MCF 10A (cell line): ENCODE data around the gene BNIPL. TPM values are rescaled to one million over a fixed set of nuclear protein-coding genes. Genes with fewer than 3 reads are reported as not detected.

ENCODE experiments used
- Bru-seq: library from RNA; stranded (reverse); fragments of 400-500 nt; gene quantifications from one replicate; lab custom pipeline; 2021; lab: Mats Ljungman, UMichigan
- BruChase-seq, 2 experiments: library from RNA; stranded (reverse); fragments of 400-500 nt; gene quantifications; one replicate each; lab custom pipeline; 2021; lab: Mats Ljungman, UMichigan
- BruUV-seq: library from RNA; stranded (reverse); fragments of 400-500 nt; replicated peaks from 2 replicates; lab custom pipeline; 2021; lab: Mats Ljungman, UMichigan
- CTCF ChIA-PET: fragments of 300-600 bp; sonication (Branson Sonifier 250); formaldehyde crosslinking; extraction: SDS; loops from one replicate; lab custom pipeline; 2021; ENCODE audit warnings: antibody characterized with exemption, inconsistent platforms; lab: Yijun Ruan, JAX
- POLR2A ChIA-PET: fragments of 300-600, 350-650 bp; sonication (Branson Sonifier 250); formaldehyde crosslinking; extraction: SDS; loops from one replicate; lab custom pipeline; 2020; ENCODE audit warnings: antibody characterized with exemption, inconsistent platforms; lab: Yijun Ruan, JAX
- DNase-seq: peaks from one replicate; pipeline ENCODE4 v3.0.0-alpha.2; 2018; ENCODE audit not compliant: unreplicated experiment
- H3K27ac Mint-ChIP-seq: one replicate; pipeline ENCODE4 v1.8.0; 2022; ENCODE audit warnings: mild to moderate bottlenecking, low read depth, mixed read lengths; ENCODE audit not compliant: unreplicated experiment
- H3K27me3 Mint-ChIP-seq: one replicate; pipeline ENCODE4 v1.8.0; 2022; ENCODE audit warnings: mixed read lengths; ENCODE audit not compliant: insufficient read depth, unreplicated experiment
- H3K36me3 Mint-ChIP-seq: one replicate; pipeline ENCODE4 v1.8.0; 2022; ENCODE audit warnings: mild to moderate bottlenecking, moderate library complexity, mixed read lengths; ENCODE audit not compliant: insufficient read depth, unreplicated experiment
- H3K4me1 Mint-ChIP-seq: one replicate; pipeline ENCODE4 v1.8.0; 2022; ENCODE audit warnings: mixed read lengths; ENCODE audit not compliant: insufficient read depth, unreplicated experiment
- H3K4me3 Mint-ChIP-seq: one replicate; pipeline ENCODE4 v1.8.0; 2022; ENCODE audit warnings: mild to moderate bottlenecking, moderate library complexity, mixed read lengths; ENCODE audit not compliant: unreplicated experiment
- H3K9me3 Mint-ChIP-seq: one replicate; pipeline ENCODE4 v1.8.0; 2022; ENCODE audit warnings: mixed read lengths; ENCODE audit not compliant: unreplicated experiment
- intact Hi-C: fragments of 100-400 bp; cut with micrococcal nuclease; formaldehyde crosslinking; loops from 2 replicates; pipeline ENCODE4 v1.14.1; 2022
- long read RNA-seq: library from polyadenylated mRNA; stranded (forward); transcript quantifications from one replicate; pipeline ENCODE4 v2.0.0, GENCODE V29; 2022
- total RNA-seq: library from RNA; stranded (reverse); gene quantifications from 2 replicates; pipeline ENCODE4 v1.2.3, GENCODE V29; 2022
- TF ChIP-seq, protein P1 (sequence below): fragments of 200-600 bp; IDR thresholded peaks from one replicate; pipeline ENCODE4 v1.8.0; 2022; ENCODE audit warnings: antibody characterized with exemption, mild to moderate bottlenecking; ENCODE audit not compliant: unreplicated experiment

Gene BNIPL, protein sequence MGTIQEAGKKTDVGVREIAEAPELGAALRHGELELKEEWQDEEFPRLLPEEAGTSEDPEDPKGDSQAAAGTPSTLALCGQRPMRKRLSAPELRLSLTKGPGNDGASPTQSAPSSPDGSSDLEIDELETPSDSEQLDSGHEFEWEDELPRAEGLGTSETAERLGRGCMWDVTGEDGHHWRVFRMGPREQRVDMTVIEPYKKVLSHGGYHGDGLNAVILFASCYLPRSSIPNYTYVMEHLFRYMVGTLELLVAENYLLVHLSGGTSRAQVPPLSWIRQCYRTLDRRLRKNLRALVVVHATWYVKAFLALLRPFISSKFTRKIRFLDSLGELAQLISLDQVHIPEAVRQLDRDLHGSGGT
- total RNA-seq = 1.2 and 2.3 TPM in 2 replicates
- percentile 39 among the genes with signal in this experiment for Bru-seq, nascent RNA
- percentile 71 among the genes with signal in this experiment for BruChase-seq, experiment 1, labeled RNA remaining after a 6-hour chase
- BruChase-seq, experiment 2, labeled RNA remaining after a 2-hour chase = percentile 55 among the genes with signal in this experiment
- long read RNA-seq, partial matches to known transcripts = 0 of 1 reads
- long read RNA-seq, other reads (novel, unspliced or antisense) = 1 of 1 reads

DNA sequence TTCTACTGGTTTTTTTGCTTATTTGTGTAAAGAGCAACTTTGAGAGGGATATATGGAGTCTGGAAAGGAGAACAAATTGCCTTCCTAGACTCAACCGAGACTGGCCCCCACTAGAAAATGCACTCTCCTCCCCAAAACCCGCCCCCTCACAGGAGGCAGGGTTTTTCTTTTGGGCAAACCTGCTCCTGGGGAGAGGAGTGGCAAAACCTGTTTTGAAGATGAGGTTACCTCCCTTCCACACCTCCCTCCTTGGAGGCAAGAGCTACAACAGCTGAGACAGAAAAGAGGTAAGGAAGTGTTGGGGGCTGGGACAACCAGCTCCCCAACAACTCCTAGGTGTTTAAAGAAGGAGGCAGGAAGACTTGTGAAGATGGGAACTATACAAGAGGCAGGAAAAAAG lies at the start of gene BNIPL:
Gene BNIPL, plus strand, starts transcription at position 231 of the 400 bp plus-strand sequence. Its CDS starts 140 bp downstream, at position 371.
- H3K36me3 Mint-ChIP-seq = peaks cover 30% of the 10 kb centered on the region
- no peaks in the 10 kb centered on the region for H3K9me3 Mint-ChIP-seq
- H3K27me3 Mint-ChIP-seq = no peaks in the 10 kb centered on the region
- no peak for DNase-seq
- no peak within 1 kb of the TSS for H3K27ac Mint-ChIP-seq
- TF ChIP-seq, protein P1, sequence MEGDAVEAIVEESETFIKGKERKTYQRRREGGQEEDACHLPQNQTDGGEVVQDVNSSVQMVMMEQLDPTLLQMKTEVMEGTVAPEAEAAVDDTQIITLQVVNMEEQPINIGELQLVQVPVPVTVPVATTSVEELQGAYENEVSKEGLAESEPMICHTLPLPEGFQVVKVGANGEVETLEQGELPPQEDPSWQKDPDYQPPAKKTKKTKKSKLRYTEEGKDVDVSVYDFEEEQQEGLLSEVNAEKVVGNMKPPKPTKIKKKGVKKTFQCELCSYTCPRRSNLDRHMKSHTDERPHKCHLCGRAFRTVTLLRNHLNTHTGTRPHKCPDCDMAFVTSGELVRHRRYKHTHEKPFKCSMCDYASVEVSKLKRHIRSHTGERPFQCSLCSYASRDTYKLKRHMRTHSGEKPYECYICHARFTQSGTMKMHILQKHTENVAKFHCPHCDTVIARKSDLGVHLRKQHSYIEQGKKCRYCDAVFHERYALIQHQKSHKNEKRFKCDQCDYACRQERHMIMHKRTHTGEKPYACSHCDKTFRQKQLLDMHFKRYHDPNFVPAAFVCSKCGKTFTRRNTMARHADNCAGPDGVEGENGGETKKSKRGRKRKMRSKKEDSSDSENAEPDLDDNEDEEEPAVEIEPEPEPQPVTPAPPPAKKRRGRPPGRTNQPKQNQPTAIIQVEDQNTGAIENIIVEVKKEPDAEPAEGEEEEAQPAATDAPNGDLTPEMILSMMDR = no peak
- intact Hi-C loops = no loop called here
- ChIA-PET POLR2A (interaction anchor here (0.6 to 1.3 kb wide), 3 partner anchors 17 to 22 kb away, joined by 3 to 5 read pairs (median 5); partner anchors contain the start of gene CDC42SE1), CTCF (interaction anchor here (0.8 to 5.5 kb wide), 3 partner anchors 11 to 64 kb away, joined by 3 to 29 read pairs (median 5); partner anchors contain the start of gene MINDY1)
- peaks cover 5% of the 10 kb centered on the region for H3K4me1 Mint-ChIP-seq
- H3K4me3 Mint-ChIP-seq = no peak within 1 kb of the TSS
- no TSS peak for BruUV-seq

DNA sequence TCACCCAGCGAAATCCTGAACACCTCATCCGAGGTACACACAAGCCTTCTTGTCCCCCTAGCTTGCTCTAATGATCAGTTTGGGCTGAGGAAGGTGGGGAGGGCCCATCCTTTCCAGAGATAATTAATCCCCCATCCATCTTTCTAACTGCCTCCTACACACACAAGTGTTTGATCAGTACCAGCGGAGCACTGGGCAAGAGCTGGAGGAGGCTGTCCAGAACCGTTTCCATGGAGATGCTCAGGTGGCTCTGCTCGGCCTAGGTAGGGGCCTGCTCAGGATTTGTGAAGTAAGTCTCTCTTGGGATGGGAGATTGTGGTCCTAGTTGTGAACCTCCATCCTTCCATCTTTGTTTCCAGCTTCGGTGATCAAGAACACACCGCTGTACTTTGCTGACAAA lies 48.5 kb upstream of the BNIPL start:
- Mint-ChIP-seq H3K36me3 (no peaks in the 10 kb centered on the region), H3K27ac (no peak overlapping the region), H3K27me3 (no peaks in the 10 kb centered on the region), H3K4me3 (no peak overlapping the region), H3K9me3 (no peaks in the 10 kb centered on the region), H3K4me1 (peaks cover 8% of the 10 kb centered on the region)
- intact Hi-C loops = no loop called here
- TF ChIP-seq, protein P1 = no peak
- BruUV-seq = no TSS peak
- ChIA-PET CTCF (interaction anchor here (1.6 to 14.2 kb wide), 4 partner anchors 9 to 427 kb away, joined by 6 to 302 read pairs (median 32); partner anchors contain the start of gene MINDY1), POLR2A (no interaction called here)
- no peak for DNase-seq

DNA sequence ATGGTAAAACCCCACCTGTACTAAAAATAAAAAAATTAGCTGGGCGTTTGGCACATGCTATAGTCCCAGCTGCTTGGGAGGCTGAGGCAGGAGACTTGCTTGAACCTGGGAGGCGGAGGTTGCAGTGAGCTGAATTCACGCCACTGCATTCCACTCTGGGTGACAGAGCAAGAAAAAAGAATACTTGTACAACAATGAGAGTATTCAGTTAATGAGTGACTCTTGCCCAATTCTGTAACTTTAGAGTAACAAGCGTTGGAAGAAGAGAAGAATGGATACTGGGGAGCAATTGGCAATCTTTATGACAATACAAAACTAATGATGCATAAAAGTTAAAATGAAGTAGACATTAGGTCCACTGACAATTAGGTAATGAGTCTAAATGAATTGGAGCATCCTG lies 43.8 kb upstream of the BNIPL start:
- CTCF ChIA-PET = interaction anchor here (0.7 to 12.4 kb wide), 4 partner anchors 9 to 36 kb away, joined by 3 to 302 read pairs (median 58); partner anchors contain the start of genes ANXA9, CERS2 and MINDY1
- BruUV-seq = no TSS peak
- H3K9me3 Mint-ChIP-seq = no peaks in the 10 kb centered on the region
- H3K4me3 Mint-ChIP-seq = no peak overlapping the region
- peaks cover 5% of the 10 kb centered on the region for H3K4me1 Mint-ChIP-seq
- POLR2A ChIA-PET = interaction anchor here (0.7 kb wide), 1 partner anchor 66 kb away, joined by 3 read pairs; no protein-coding TSS in a partner anchor
- peaks cover 6% of the 10 kb centered on the region for H3K36me3 Mint-ChIP-seq
- TF ChIP-seq, protein P1 = no peak
- H3K27me3 Mint-ChIP-seq = no peaks in the 10 kb centered on the region
- intact Hi-C loops = no loop called here
- H3K27ac Mint-ChIP-seq = no peak overlapping the region
- DNase-seq = no peak
